Lung (tissue), 12 donors: Measurements from ENCODE around the gene LMO2. TPM values are rescaled to one million over a fixed set of nuclear protein-coding genes. Genes with fewer than 3 reads are reported as not detected.

ENCODE experiments used
- ATAC-seq: fragments of 200-7000 bp; cut with Tn5 transposase; one replicate; pipeline ENCODE4 v1.9.1; 2020; ENCODE audit warnings: moderate number of reproducible peaks; ENCODE audit not compliant: insufficient read depth, low FRiP score
- DNase-seq, 3 donors: peaks; one replicate each; pipeline ENCODE4 v3.0.0-alpha.2; 2013 to 2017
- H3K27ac ChIP-seq, 2 donors: one replicate each; pipeline ENCODE4 v1.5.1; 2013; ENCODE audit warnings: mild to moderate bottlenecking in 2 of 2, moderate library complexity in 2 of 2, control low read depth in 1 of 2, inconsistent platforms in 1 of 2, low read depth in 1 of 2, low read length in 1 of 2
- H3K27me3 ChIP-seq, 3 donors: one replicate each; pipeline ENCODE4 v1.5.1; 2013; ENCODE audit warnings: low read length in 2 of 3; ENCODE audit not compliant: control insufficient read depth in 3 of 3, insufficient read depth in 3 of 3
- H3K36me3 ChIP-seq, 4 donors: one replicate each; pipeline ENCODE4 v1.5.1; 2013; ENCODE audit warnings: low read length in 4 of 4, mild to moderate bottlenecking in 1 of 4, moderate library complexity in 1 of 4; ENCODE audit not compliant: control insufficient read depth in 4 of 4, insufficient read depth in 4 of 4
- H3K4me1 ChIP-seq, 5 donors: one replicate each; pipeline ENCODE4 v1.5.1; 2013; ENCODE audit warnings: low read length in 5 of 5, mild to moderate bottlenecking in 2 of 5, moderate library complexity in 1 of 5; ENCODE audit not compliant: control insufficient read depth in 5 of 5, insufficient read depth in 5 of 5
- H3K4me3 ChIP-seq: one replicate; pipeline ENCODE4 v1.5.1; 2013; ENCODE audit warnings: mild to moderate bottlenecking, control low read depth, moderate library complexity
- H3K9ac ChIP-seq, 2 donors: one replicate each; pipeline ENCODE4 v1.5.1; 2013; ENCODE audit warnings: low read length in 2 of 2, control low read depth in 1 of 2; ENCODE audit not compliant: insufficient read depth in 1 of 2
- H3K9me3 ChIP-seq, 4 donors: one replicate each; pipeline ENCODE4 v1.5.1; 2013; ENCODE audit warnings: low read length in 3 of 4, mild to moderate bottlenecking in 1 of 4, moderate library complexity in 1 of 4; ENCODE audit not compliant: control insufficient read depth in 4 of 4, insufficient read depth in 3 of 4
- WGBS, 2 donors: extraction: QIAGEN DNeasy Blood & Tissue Kit; methylation state at CpG; one replicate each; pipeline ENCODE4 v1.1.7; 2013; 5-methylcytosine and 5-hydroxymethylcytosine counted together
- polyA plus RNA-seq, 2 donors: library from polyadenylated mRNA; stranded (reverse); fragments of 200-250 nt; gene quantifications; one replicate each; pipeline ENCODE4 v1.2.1, GENCODE V29; 2013
- total RNA-seq, 2 donors: library from RNA; depleted of rRNA in 1 of 2; stranded (reverse); fragments of >200 nt in 1 of 2; gene quantifications; one replicate each; pipeline ENCODE4 v1.2.1, GENCODE V29; 2014 to 2021
- TF ChIP-seq, protein P1 (sequence below): IDR thresholded peaks from 2 replicates; pipeline ENCODE4 v1.5.1; 2012; ENCODE audit warnings: mild to moderate bottlenecking; ENCODE audit errors: control extremely low read depth, extremely low read depth
- donor health status: control.
- donor health status: control.
- donor health status: Bipolar disorder and iron deficiency.
- donor health status: healthy.
- donor health status: DM: yes; HTN: yes; CAD: no.

Gene LMO2
- total and polyA plus RNA-seq, 4 donors = 26.6 to 41.3 (median 32.4) TPM

GRCh38 chr11:33907421-33907820 lies 15.5 kb upstream of the LMO2 start:
- ATAC-seq (no peak), DNase-seq (no peak)
- Histone ChIP-seq H3K4me3 (no peak overlapping the region), H3K27ac (no peak overlapping the region), H3K9ac (no peak overlapping the region), H3K4me1 (peaks cover 0 to 6% (median 3%) of the 10 kb centered on the region in 5 donors), H3K27me3 (no peaks in the 10 kb centered on the region), H3K9me3 (no peaks in the 10 kb centered on the region), H3K36me3 (no peaks in the 10 kb centered on the region)
- TF ChIP-seq, protein P1, sequence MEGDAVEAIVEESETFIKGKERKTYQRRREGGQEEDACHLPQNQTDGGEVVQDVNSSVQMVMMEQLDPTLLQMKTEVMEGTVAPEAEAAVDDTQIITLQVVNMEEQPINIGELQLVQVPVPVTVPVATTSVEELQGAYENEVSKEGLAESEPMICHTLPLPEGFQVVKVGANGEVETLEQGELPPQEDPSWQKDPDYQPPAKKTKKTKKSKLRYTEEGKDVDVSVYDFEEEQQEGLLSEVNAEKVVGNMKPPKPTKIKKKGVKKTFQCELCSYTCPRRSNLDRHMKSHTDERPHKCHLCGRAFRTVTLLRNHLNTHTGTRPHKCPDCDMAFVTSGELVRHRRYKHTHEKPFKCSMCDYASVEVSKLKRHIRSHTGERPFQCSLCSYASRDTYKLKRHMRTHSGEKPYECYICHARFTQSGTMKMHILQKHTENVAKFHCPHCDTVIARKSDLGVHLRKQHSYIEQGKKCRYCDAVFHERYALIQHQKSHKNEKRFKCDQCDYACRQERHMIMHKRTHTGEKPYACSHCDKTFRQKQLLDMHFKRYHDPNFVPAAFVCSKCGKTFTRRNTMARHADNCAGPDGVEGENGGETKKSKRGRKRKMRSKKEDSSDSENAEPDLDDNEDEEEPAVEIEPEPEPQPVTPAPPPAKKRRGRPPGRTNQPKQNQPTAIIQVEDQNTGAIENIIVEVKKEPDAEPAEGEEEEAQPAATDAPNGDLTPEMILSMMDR = no peak
- 38 to 56% methylated on average over 9 of the region's 9 CpGs for WGBS, 2 donors

- Histone ChIP-seq H3K9me3 (peaks cover 0 to 4% (median 0%) of the 10 kb centered on the region in 4 donors), H3K36me3 (no peaks in the 10 kb centered on the region), H3K9ac (no peak overlapping the region), H3K27ac (no peak overlapping the region), H3K4me3 (no peak overlapping the region), H3K4me1 (peaks cover 0 to 6% (median 0%) of the 10 kb centered on the region in 5 donors), H3K27me3 (no peaks in the 10 kb centered on the region)
- TF ChIP-seq, protein P1 = no peak
- DNase-seq = no peak
- 92 to 94% methylated on average over 11 of the region's 11 CpGs for WGBS, 2 donors
- ATAC-seq = no peak
Observed at GRCh38 chr11:33906484-33907186, 14.8 kb upstream of the LMO2 start.

DNA sequence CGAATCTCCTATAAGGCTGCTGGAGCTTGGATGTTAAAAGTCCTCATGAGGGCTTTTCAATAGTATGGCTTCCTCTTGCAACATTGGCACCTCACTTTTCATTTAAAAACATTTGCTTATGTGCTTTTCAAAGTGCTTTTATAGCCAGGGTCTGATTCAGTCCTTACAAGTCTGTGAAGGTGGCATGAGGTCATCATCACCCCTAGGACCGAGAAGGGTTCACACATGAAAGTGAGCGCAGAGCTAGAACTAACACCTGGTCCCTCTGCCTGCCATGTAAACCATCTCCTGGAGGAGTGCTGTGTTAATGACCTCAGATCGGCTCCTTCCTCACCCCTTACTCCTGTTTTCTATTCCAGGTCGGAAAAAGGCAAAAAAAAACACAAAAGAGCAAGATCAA lies 12.2 kb upstream of the LMO2 start:
- Histone ChIP-seq H3K36me3 (no peaks in the 10 kb centered on the region), H3K27me3 (no peaks in the 10 kb centered on the region), H3K9me3 (peaks cover 0 to 4% (median 0%) of the 10 kb centered on the region in 4 donors), H3K9ac (no peak overlapping the region), H3K27ac (no peak overlapping the region), H3K4me3 (no peak overlapping the region), H3K4me1 (peaks cover 0 to 7% (median 5%) of the 10 kb centered on the region in 5 donors)
- DNase-seq (no peak), ATAC-seq (no peak)
- TF ChIP-seq, protein P1 = no peak
- 63 to 80% methylated on average over 5 of the region's 5 CpGs for WGBS, 2 donors
